AG08396 (cell line): ENCODE measurements around the gene TULP4.

Experiments
- DNase-seq: peaks from one replicate; pipeline ENCODE4 v3.0.0; 2012; ENCODE audit warnings: low spot score, mixed read lengths

Gene TULP4

DNA sequence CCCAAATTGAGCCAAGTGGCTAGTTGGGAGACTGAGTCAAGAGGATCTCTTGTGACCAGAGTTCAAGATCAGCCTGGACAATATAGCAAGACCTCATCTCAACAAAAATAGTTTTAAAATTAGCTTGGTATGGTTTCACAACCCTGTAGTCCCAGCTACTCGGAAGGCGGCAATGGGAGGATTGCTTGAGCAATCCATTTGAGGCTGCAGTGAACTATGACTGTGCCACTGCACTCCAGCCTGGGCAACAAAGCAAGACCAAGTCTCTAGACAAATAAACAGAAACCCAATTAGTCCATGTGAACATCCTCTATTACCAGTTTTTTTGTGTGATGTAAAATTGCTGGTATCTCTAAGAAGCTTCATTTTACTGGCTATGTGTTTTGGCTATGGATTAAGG, 106.2 kb downstream of the TULP4 start:
- no peak for DNase-seq

GRCh38 chr6:158419339-158419909, 107.2 kb downstream of the TULP4 start:
- DNase-seq: no peak

GRCh38 chr6:158421381-158421780, 109.1 kb downstream of the TULP4 start:
- DNase-seq: no peak

DNA sequence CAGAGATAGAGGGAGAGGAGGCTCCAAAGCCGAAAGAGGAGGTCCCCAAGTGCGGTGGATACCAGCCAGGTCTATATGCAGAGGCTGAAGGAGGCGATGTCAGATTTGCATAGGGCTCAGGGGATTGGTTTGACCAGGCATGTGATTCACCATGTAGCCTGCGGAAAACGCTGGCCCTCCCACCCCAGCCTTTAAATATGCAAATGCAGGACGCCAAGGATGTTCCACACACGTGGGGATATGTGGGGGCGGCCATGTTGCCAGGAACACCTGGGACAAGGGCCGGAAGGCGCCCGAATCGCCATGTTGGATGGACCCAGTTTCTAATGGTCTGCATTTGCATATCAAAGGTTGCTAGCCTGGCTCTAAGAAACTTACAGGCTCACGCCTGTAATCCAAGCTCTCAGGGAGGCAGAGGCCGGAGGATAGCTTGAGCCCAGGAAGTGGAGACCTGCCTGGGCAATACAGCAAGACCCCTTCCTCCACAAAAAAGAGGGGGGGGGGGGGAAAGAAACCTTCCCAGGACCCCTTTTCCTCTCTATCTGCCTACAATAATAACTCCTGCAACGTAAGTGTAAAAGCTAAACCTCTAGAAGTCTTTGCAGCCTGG, 110.5 kb downstream of the TULP4 start:
- no peak for DNase-seq

- no peak for DNase-seq
These were observed 118.8 kb downstream of the TULP4 start for GRCh38 chr6:158431036-158431435.

GRCh38 chr6:158431560-158431959, 119.3 kb downstream of the TULP4 start:
- no peak for DNase-seq

DNA sequence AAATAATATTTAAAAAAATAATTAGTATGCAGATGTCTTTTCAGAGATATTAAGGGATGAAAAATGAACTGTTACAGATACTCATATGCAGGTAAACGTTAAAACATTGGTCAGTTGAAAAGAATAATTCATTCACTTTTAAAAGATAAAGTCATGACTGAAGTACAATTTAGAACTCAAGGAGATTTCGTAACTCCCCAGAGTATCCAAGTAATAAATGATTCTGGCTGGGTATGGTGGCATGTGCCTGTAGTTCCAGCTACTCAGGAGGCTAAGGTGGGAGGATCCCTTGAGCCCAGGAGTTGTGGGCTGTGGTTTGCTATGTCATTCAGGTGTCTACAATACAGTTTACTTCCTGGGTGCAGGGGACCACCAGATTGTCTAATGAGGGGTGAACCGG, 125.3 kb downstream of the TULP4 start:
- no peak for DNase-seq

DNA sequence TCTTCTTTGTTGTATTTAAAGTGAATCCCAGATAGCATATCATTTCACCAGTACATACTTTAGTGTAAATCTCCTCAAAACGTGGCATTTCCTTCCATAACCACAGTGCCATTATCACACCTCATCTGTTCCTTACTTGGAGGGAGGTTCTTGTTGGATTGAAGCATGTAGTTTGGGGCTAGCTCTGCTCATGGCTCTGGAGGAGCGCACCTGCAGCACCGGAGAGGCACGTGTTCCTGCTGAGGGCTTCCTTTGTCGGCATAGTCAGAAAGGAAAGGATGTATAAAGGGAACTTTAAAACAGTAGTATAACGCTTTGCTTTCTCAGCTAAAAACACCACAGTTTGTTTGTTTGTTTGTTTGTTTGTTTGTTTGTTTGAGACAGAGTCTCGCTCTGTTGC, 126.0 kb downstream of the TULP4 start:
- no peak for DNase-seq

GRCh38 chr6:158439255-158439654, 127.0 kb downstream of the TULP4 start:
- DNase-seq: no peak

GRCh38 chr6:158441716-158442215, 129.5 kb downstream of the TULP4 start:
- no peak for DNase-seq

GRCh38 chr6:158442306-158442705, 130.0 kb downstream of the TULP4 start:
- DNase-seq: no peak

- peak; percentile 17 for DNase-seq
These were observed 133.3 kb downstream of the TULP4 start for GRCh38 chr6:158445426-158446085.

GRCh38 chr6:158448856-158449255, 136.6 kb downstream of the TULP4 start:
- no peak for DNase-seq

GRCh38 chr6:158452191-158452590, 139.9 kb downstream of the TULP4 start:
- no peak for DNase-seq

GRCh38 chr6:158457131-158457530, 144.9 kb downstream of the TULP4 start:
- DNase-seq: no peak

GRCh38 chr6:158457616-158458278, 145.5 kb downstream of the TULP4 start:
- DNase-seq: no peak

DNA sequence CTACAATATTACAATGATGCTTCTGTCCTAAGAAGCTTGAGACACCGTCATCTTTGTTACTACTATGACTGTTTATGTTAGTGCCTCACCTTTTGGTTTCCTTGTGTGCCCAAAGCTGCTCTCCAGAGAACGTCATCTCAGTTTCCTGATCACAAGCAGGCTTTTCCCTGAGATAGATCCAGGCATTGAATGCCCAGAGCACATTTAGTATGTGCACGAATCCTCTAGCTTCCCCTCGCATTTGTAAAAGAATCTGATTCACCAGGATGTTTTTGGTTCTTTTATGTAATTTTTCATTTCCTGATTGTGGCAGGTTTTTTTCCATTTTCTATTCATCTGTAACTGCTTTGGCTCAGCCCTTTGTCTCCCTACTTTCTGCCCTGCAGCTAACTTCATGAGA, 147.5 kb downstream of the TULP4 start:
- DNase-seq: no peak

- peak; percentile 36 for DNase-seq
These were observed 148.4 kb downstream of the TULP4 start for GRCh38 chr6:158460602-158461169.

GRCh38 chr6:158461954-158462353, 149.7 kb downstream of the TULP4 start:
- no peak for DNase-seq

- no peak for DNase-seq
These were observed 152.2 kb downstream of the TULP4 start for GRCh38 chr6:158464483-158464882.

GRCh38 chr6:158465257-158465656, 153.0 kb downstream of the TULP4 start:
- DNase-seq: no peak

GRCh38 chr6:158465747-158466146, 153.5 kb downstream of the TULP4 start:
- no peak for DNase-seq

GRCh38 chr6:158467923-158468322, 155.7 kb downstream of the TULP4 start:
- DNase-seq: no peak
